ENCODE measurements around the gene AP3B1.

Gene AP3B1

GRCh38 chr5:78294248-78295034 is at the start of gene AP3B1:
Gene AP3B1, minus strand, starts transcription at chr5:78294698. Its CDS starts 119 bp downstream, at chr5:78294579.
- DNase-seq, result peak; percentile 96

GRCh38 chr5:78341440-78341839 is 46.9 kb upstream of the AP3B1 start:
- DNase-seq, result no peak

- no peak for DNase-seq
Measured at GRCh38 chr5:78339617-78340436, 45.3 kb upstream of the AP3B1 start.

GRCh38 chr5:78336698-78337097 is 42.2 kb upstream of the AP3B1 start:
- no peak for DNase-seq

GRCh38 chr5:78335976-78336375 is 41.5 kb upstream of the AP3B1 start:
- no peak for DNase-seq

GRCh38 chr5:78334811-78335210 is 40.3 kb upstream of the AP3B1 start:
- DNase-seq, result no peak

- DNase-seq, result no peak
Measured at GRCh38 chr5:78331523-78332080, 37.1 kb upstream of the AP3B1 start.

- DNase-seq, result no peak
Measured at GRCh38 chr5:78328585-78329173, 34.2 kb upstream of the AP3B1 start.

GRCh38 chr5:78327761-78328510 is 33.4 kb upstream of the AP3B1 start:
- DNase-seq, result no peak

- DNase-seq, result no peak
Measured at GRCh38 chr5:78326930-78327329, 32.4 kb upstream of the AP3B1 start.

GRCh38 chr5:78323241-78323640 is 28.7 kb upstream of the AP3B1 start:
- DNase-seq, result no peak

GRCh38 chr5:78320401-78320800 is 25.9 kb upstream of the AP3B1 start:
- DNase-seq, result no peak

GRCh38 chr5:78318337-78318736 is 23.8 kb upstream of the AP3B1 start:
- DNase-seq, result no peak

GRCh38 chr5:78317515-78317914 is 23.0 kb upstream of the AP3B1 start:
- no peak for DNase-seq

GRCh38 chr5:78308703-78309102 is 14.2 kb upstream of the AP3B1 start:
- DNase-seq, result no peak

GRCh38 chr5:78300464-78301045 is 6.1 kb upstream of the AP3B1 start:
- no peak for DNase-seq

- DNase-seq, result peak; percentile 6
Measured at GRCh38 chr5:78295035-78295961, 800 bp upstream of the AP3B1 start.

- DNase-seq, result no peak
Measured at GRCh38 chr5:78293851-78294247, 649 bp downstream of the AP3B1 start.

GRCh38 chr5:78291687-78292086 is 2.8 kb downstream of the AP3B1 start:
- DNase-seq, result no peak

- DNase-seq, result no peak
Measured at GRCh38 chr5:78289911-78290310, 4.6 kb downstream of the AP3B1 start.

GRCh38 chr5:78288246-78288645 is 6.3 kb downstream of the AP3B1 start:
- no peak for DNase-seq
